ENCODE data around the gene STEAP3.

DNA sequence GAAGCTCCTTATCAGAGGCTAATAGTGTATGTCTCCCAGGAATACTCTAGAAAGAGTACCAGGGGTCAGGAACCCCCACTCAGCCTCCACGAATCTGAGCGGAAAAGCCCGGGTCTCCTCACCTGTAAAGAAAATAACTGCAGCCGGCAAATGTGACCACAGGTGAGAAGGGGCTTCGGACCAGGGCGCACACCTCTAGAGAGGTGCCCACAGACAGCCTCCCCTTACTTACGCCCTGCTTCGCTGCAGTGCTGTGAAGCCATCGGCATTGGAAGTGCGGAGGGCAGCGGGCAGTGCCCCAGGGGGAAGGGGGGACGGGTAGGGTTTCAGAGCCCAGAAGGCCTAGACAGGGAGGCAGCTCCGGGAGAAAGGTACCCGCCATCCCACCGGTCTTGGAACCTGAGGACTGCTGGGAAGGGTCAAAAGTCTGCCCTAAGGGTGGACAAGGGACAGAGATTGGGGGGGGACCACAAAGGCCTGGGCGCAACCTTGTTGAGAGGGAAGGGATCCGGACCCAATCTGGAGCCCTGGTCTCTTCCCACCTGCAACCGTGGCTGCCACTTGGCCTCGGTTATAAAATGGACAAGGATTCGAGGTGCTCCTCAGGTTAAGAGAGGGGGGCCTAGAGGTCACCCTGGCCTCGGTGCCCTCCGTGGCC lies 642 bp upstream of the STEAP3 start:
- TF ChIP-seq POLR2A (IDR thresholded peaks at IDR 0.05) = no peak
- TF ChIP-seq, protein P1, sequence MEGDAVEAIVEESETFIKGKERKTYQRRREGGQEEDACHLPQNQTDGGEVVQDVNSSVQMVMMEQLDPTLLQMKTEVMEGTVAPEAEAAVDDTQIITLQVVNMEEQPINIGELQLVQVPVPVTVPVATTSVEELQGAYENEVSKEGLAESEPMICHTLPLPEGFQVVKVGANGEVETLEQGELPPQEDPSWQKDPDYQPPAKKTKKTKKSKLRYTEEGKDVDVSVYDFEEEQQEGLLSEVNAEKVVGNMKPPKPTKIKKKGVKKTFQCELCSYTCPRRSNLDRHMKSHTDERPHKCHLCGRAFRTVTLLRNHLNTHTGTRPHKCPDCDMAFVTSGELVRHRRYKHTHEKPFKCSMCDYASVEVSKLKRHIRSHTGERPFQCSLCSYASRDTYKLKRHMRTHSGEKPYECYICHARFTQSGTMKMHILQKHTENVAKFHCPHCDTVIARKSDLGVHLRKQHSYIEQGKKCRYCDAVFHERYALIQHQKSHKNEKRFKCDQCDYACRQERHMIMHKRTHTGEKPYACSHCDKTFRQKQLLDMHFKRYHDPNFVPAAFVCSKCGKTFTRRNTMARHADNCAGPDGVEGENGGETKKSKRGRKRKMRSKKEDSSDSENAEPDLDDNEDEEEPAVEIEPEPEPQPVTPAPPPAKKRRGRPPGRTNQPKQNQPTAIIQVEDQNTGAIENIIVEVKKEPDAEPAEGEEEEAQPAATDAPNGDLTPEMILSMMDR (IDR thresholded peaks at IDR 0.05) = no peak
